ENCODE data around the gene LSM14A.
A peak's percentile ranks its signal among the peaks of the same experiment; 100 is the strongest.
"Not testable (repeated sequence)": the region's sequence is repeated elsewhere in the genome, so short reads cannot be mapped to it uniquely, and the experiment has no call there.

The LSM14A gene

GRCh38 chr19:34232566-34233481, 60.5 kb downstream of the LSM14A start:
- DNase-seq: peak; percentile 90

- no peak for DNase-seq
These were observed 63.2 kb downstream of the LSM14A start for GRCh38 chr19:34235425-34235940.

- peak; percentile 36 for DNase-seq
These were observed 64.0 kb downstream of the LSM14A start for GRCh38 chr19:34236035-34236987.

GRCh38 chr19:34237283-34237682, 65.0 kb downstream of the LSM14A start:
- no peak for DNase-seq

GRCh38 chr19:34237939-34238338, 65.6 kb downstream of the LSM14A start:
- DNase-seq: no peak

GRCh38 chr19:34241513-34242337, 69.4 kb downstream of the LSM14A start:
- no peak for DNase-seq

- peak; percentile 47 for DNase-seq
These were observed 71.0 kb downstream of the LSM14A start for GRCh38 chr19:34243138-34243875.

- DNase-seq: no peak
These were observed 71.7 kb downstream of the LSM14A start for GRCh38 chr19:34243876-34244578.

GRCh38 chr19:34244611-34245299, 72.5 kb downstream of the LSM14A start:
- DNase-seq: peak; percentile 21

- no peak for DNase-seq
These were observed 74.0 kb downstream of the LSM14A start for GRCh38 chr19:34246340-34246739.

- DNase-seq: no peak
These were observed 76.6 kb downstream of the LSM14A start for GRCh38 chr19:34248941-34249340.

GRCh38 chr19:34253167-34253566, 80.9 kb downstream of the LSM14A start:
- DNase-seq: not testable (repeated sequence)

GRCh38 chr19:34253681-34254045, 81.4 kb downstream of the LSM14A start:
- DNase-seq: not testable (repeated sequence)

GRCh38 chr19:34254046-34254697, 81.9 kb downstream of the LSM14A start, which contains the start of gene GARRE1:
Gene GARRE1 (plus strand): TSS chr19:34254554. CDS start chr19:34300474, 45,920 bp downstream.
- peak; percentile 63 for DNase-seq

- DNase-seq: peak; percentile 39
These were observed 82.6 kb downstream of the LSM14A start for GRCh38 chr19:34254698-34255432.

GRCh38 chr19:34255546-34255945, 83.2 kb downstream of the LSM14A start:
- DNase-seq: no peak

- DNase-seq: no peak
These were observed 84.7 kb downstream of the LSM14A start for GRCh38 chr19:34256835-34257558.

- DNase-seq: no peak
These were observed 85.2 kb downstream of the LSM14A start for GRCh38 chr19:34257559-34257924.
